Neuronal stem cell (in vitro differentiated cells): ENCODE measurements around the gene ZEB2.

ENCODE experiments used
- DNase-seq: peaks from one replicate; pipeline ENCODE4 v3.0.0-alpha.2; 2013; ENCODE audit warnings: low spot score
- H2AFZ ChIP-seq: one replicate; pipeline ENCODE4 v1.6.1; 2013; ENCODE audit warnings: mild to moderate bottlenecking, low read length, inconsistent platforms
- H2AK5ac ChIP-seq: 2 replicates; pipeline ENCODE4 v1.6.1; 2013; ENCODE audit warnings: low read depth, mild to moderate bottlenecking, inconsistent platforms, low read length, moderate library complexity, mixed read lengths
- H2BK120ac ChIP-seq: 2 replicates; pipeline ENCODE4 v1.6.1; 2013; ENCODE audit warnings: low read depth, mild to moderate bottlenecking, inconsistent platforms, low read length, moderate library complexity, mixed read lengths
- H2BK12ac ChIP-seq: one replicate; pipeline ENCODE4 v1.6.1; 2013; ENCODE audit warnings: low read length, inconsistent platforms
- H2BK15ac ChIP-seq: 2 replicates; pipeline ENCODE4 v1.6.1; 2013; ENCODE audit warnings: mild to moderate bottlenecking, low read length, inconsistent platforms, mixed read lengths
- H2BK5ac ChIP-seq: one replicate; pipeline ENCODE4 v1.6.1; 2013; ENCODE audit warnings: inconsistent platforms, mild to moderate bottlenecking, low read length, moderate library complexity
- H3K14ac ChIP-seq: one replicate; pipeline ENCODE4 v1.6.1; 2013; ENCODE audit warnings: low read length, inconsistent platforms
- H3K18ac ChIP-seq: 2 replicates; pipeline ENCODE4 v1.6.1; 2013; ENCODE audit warnings: low read length, inconsistent platforms
- H3K23ac ChIP-seq: 2 replicates; pipeline ENCODE4 v1.6.1; 2013; ENCODE audit warnings: low read depth, mild to moderate bottlenecking, mixed read lengths, low read length, inconsistent platforms; ENCODE audit not compliant: poor library complexity
- H3K27ac ChIP-seq: replicated peaks from 3 replicates; pipeline ENCODE4 v1.5.1; 2013; ENCODE audit warnings: low read length, inconsistent platforms
- H3K27me3 ChIP-seq, 3 experiments: 2 replicates each; pipeline ENCODE4 v1.6.1; 2013; ENCODE audit warnings: low read length in 3 of 3, mild to moderate bottlenecking in 2 of 3, inconsistent platforms in 1 of 3, low read depth in 1 of 3, mixed read lengths in 1 of 3, moderate library complexity in 1 of 3; ENCODE audit not compliant: control insufficient read depth in 3 of 3, insufficient read depth in 3 of 3
- H3K36me3 ChIP-seq, 2 donors: replicated peaks in 1 of 2; 2 replicates each; pipeline ENCODE4 v1.6.1; 2013; ENCODE audit warnings: low read length in 2 of 2; ENCODE audit not compliant: control insufficient read depth in 2 of 2, insufficient read depth in 2 of 2
- H3K4ac ChIP-seq: 2 replicates; pipeline ENCODE4 v1.6.1; 2013; ENCODE audit warnings: inconsistent platforms, mild to moderate bottlenecking, low read length, moderate library complexity
- H3K4me1 ChIP-seq, 2 donors: 1 replicate in 1 of 2; 2 replicates in 1 of 2; pipeline ENCODE4 v1.6.1; 2013; ENCODE audit warnings: low read length in 2 of 2, low read depth in 1 of 2; ENCODE audit not compliant: control insufficient read depth in 2 of 2, insufficient read depth in 1 of 2
- H3K4me2 ChIP-seq: one replicate; pipeline ENCODE4 v1.6.1; 2013; ENCODE audit warnings: mild to moderate bottlenecking, low read length, inconsistent platforms; ENCODE audit not compliant: insufficient read depth, poor library complexity, severe bottlenecking
- H3K4me3 ChIP-seq, 2 donors: 2 replicates each; pipeline ENCODE4 v1.5.1; 2013; ENCODE audit warnings: low read length in 2 of 2, mild to moderate bottlenecking in 2 of 2, inconsistent platforms in 1 of 2, moderate library complexity in 1 of 2
- H3K79me1 ChIP-seq: one replicate; pipeline ENCODE4 v1.6.1; 2013; ENCODE audit warnings: low read depth, mild to moderate bottlenecking, inconsistent platforms, low read length, moderate library complexity
- H3K9ac ChIP-seq: one replicate; pipeline ENCODE4 v1.6.1; 2013; ENCODE audit warnings: mild to moderate bottlenecking, low read depth, low read length, inconsistent platforms; ENCODE audit not compliant: poor library complexity
- H3K9me3 ChIP-seq, 2 donors: replicated peaks in 1 of 2; 2 replicates each; pipeline versions ENCODE3 to v1.6.1; 2013; ENCODE audit warnings: low read length in 2 of 2, mild to moderate bottlenecking in 2 of 2, inconsistent platforms in 1 of 2, low read depth in 1 of 2, mixed read lengths in 1 of 2, moderate library complexity in 1 of 2; ENCODE audit not compliant: control insufficient read depth in 2 of 2, insufficient read depth in 1 of 2
- H4K8ac ChIP-seq: one replicate; pipeline ENCODE4 v1.6.1; 2013; ENCODE audit warnings: low read depth, mild to moderate bottlenecking, inconsistent platforms, low read length, moderate library complexity
- H4K91ac ChIP-seq: one replicate; pipeline ENCODE4 v1.6.1; 2013; ENCODE audit warnings: low read length, low read depth, mild to moderate bottlenecking, inconsistent platforms; ENCODE audit not compliant: poor library complexity
- WGBS, 2 donors: extraction: QIAGEN DNeasy Blood & Tissue Kit; methylation state at CpG; one replicate each; pipeline ENCODE4 v1.1.7; 2013; ENCODE audit warnings: missing lambda C conversion rate in 2 of 2, mixed read lengths in 1 of 2; ENCODE audit not compliant: insufficient read length in 2 of 2, insufficient replicate concordance in 1 of 2; ENCODE audit errors: extremely low coverage in 2 of 2; 5-methylcytosine and 5-hydroxymethylcytosine counted together

The ZEB2 gene

GRCh38 chr2:144503242-144503641, 16.7 kb downstream of the ZEB2 start:
- Histone ChIP-seq H3K23ac (no peak overlapping the region), H2AFZ (no peak overlapping the region), H3K79me1 (no peaks in the 10 kb centered on the region), H3K27ac (no peak overlapping the region), H4K91ac (no peak overlapping the region), H3K27me3 (no peaks in the 10 kb centered on the region), H2AK5ac (no peak overlapping the region), H3K4me1 (peaks cover 21 to 44% of the 10 kb centered on the region in 2 donors), H2BK5ac (no peak overlapping the region), H3K4me3 (no peak overlapping the region), H3K4me2 (no peak overlapping the region), H3K4ac (no peak overlapping the region), H2BK120ac (no peak overlapping the region), H2BK15ac (no peak overlapping the region), H2BK12ac (no peak overlapping the region), H4K8ac (no peak overlapping the region), H3K9ac (no peak overlapping the region), H3K9me3 (peaks cover 0 to 3% of the 10 kb centered on the region in 2 donors), H3K14ac (no peak overlapping the region), H3K36me3 (peaks cover 0 to 81% of the 10 kb centered on the region in 2 donors), H3K18ac (no peak overlapping the region)
- no peak for DNase-seq
- WGBS, 2 donors, result no CpG with 5 or more reads among the region's 5 CpGs

- Histone ChIP-seq H2AFZ (no peak overlapping the region), H2BK120ac (no peak overlapping the region), H3K14ac (no peak overlapping the region), H3K4ac (no peak overlapping the region), H2BK15ac (no peak overlapping the region), H3K36me3 (peaks cover 0 to 78% of the 10 kb centered on the region in 2 donors), H3K4me1 (peaks cover 21 to 36% of the 10 kb centered on the region in 2 donors), H3K79me1 (no peaks in the 10 kb centered on the region), H3K4me3 (no peak overlapping the region), H2AK5ac (no peak overlapping the region), H3K4me2 (no peak overlapping the region), H3K27me3 (no peaks in the 10 kb centered on the region), H4K8ac (no peak overlapping the region), H2BK12ac (no peak overlapping the region), H2BK5ac (no peak overlapping the region), H3K23ac (no peak overlapping the region), H4K91ac (no peak overlapping the region), H3K27ac (no peak overlapping the region), H3K9me3 (peaks cover 0 to 5% of the 10 kb centered on the region in 2 donors), H3K9ac (no peak overlapping the region), H3K18ac (no peak overlapping the region)
- no peak for DNase-seq
- no CpG with 5 or more reads among the region's 7 CpGs for WGBS, 2 donors
Measured at GRCh38 chr2:144502369-144502768, 17.6 kb downstream of the ZEB2 start.

GRCh38 chr2:144501627-144502026, 18.3 kb downstream of the ZEB2 start:
- Histone ChIP-seq H2BK120ac (no peak overlapping the region), H3K27ac (no peak overlapping the region), H3K4me3 (no peak overlapping the region), H2BK12ac (no peak overlapping the region), H3K9me3 (peaks cover 0 to 5% of the 10 kb centered on the region in 2 donors), H2AK5ac (no peak overlapping the region), H2BK15ac (no peak overlapping the region), H3K23ac (no peak overlapping the region), H3K4me1 (peaks cover 23 to 32% of the 10 kb centered on the region in 2 donors), H3K18ac (no peak overlapping the region), H3K4me2 (no peak overlapping the region), H2BK5ac (no peak overlapping the region), H3K36me3 (peaks cover 0 to 78% of the 10 kb centered on the region in 2 donors), H3K27me3 (no peaks in the 10 kb centered on the region), H3K14ac (no peak overlapping the region), H3K4ac (no peak overlapping the region), H4K8ac (no peak overlapping the region), H4K91ac (no peak overlapping the region), H3K9ac (no peak overlapping the region), H3K79me1 (no peaks in the 10 kb centered on the region), H2AFZ (no peak overlapping the region)
- no peak for DNase-seq
- WGBS, 2 donors, result no CpG with 5 or more reads among the region's 1 CpG

- no CpG with 5 or more reads among the region's 3 CpGs for WGBS, 2 donors
- H2AK5ac ChIP-seq, result no peak overlapping the region
Measured at GRCh38 chr2:144501118-144501517, 18.8 kb downstream of the ZEB2 start.

More at GRCh38 chr2:144501118-144501517, 18.8 kb downstream of the ZEB2 start:
- H2BK5ac ChIP-seq, result no peak overlapping the region
- no peak overlapping the region for H2BK15ac ChIP-seq
- H2AFZ ChIP-seq, result no peak overlapping the region
- H3K4me3 ChIP-seq, result no peak overlapping the region
- no peaks in the 10 kb centered on the region for H3K79me1 ChIP-seq
- H3K14ac ChIP-seq, result no peak overlapping the region
- no peaks in the 10 kb centered on the region for H3K27me3 ChIP-seq
- H4K8ac ChIP-seq, result no peak overlapping the region
- no peak overlapping the region for H3K4ac ChIP-seq
- H3K4me1 ChIP-seq, result peaks cover 23 to 31% of the 10 kb centered on the region in 2 donors
- no peak overlapping the region for H3K23ac ChIP-seq
- DNase-seq, result no peak
- H3K36me3 ChIP-seq, result peaks cover 0 to 78% of the 10 kb centered on the region in 2 donors
- H2BK12ac ChIP-seq, result no peak overlapping the region
- no peak overlapping the region for H3K9ac ChIP-seq
- H3K18ac ChIP-seq, result no peak overlapping the region
- H4K91ac ChIP-seq, result no peak overlapping the region
- no peak overlapping the region for H3K27ac ChIP-seq
- H3K9me3 ChIP-seq, result peaks cover 0 to 5% of the 10 kb centered on the region in 2 donors
- H2BK120ac ChIP-seq, result no peak overlapping the region
- H3K4me2 ChIP-seq, result no peak overlapping the region
